GM21723 (cell line): ENCODE results near the gene SH2D3C.

Source experiments
- ATAC-seq: cut with Tn5 transposase; IDR thresholded peaks from one replicate; pipeline ENCODE4 v1.9.1; 2021; ENCODE audit warnings: mild to moderate bottlenecking, moderate library complexity; ENCODE audit not compliant: unreplicated experiment

SH2D3C gene

GRCh38 chr9:127703289-127703946 lies 75.0 kb downstream of the SH2D3C start:
- no peak for ATAC-seq

DNA sequence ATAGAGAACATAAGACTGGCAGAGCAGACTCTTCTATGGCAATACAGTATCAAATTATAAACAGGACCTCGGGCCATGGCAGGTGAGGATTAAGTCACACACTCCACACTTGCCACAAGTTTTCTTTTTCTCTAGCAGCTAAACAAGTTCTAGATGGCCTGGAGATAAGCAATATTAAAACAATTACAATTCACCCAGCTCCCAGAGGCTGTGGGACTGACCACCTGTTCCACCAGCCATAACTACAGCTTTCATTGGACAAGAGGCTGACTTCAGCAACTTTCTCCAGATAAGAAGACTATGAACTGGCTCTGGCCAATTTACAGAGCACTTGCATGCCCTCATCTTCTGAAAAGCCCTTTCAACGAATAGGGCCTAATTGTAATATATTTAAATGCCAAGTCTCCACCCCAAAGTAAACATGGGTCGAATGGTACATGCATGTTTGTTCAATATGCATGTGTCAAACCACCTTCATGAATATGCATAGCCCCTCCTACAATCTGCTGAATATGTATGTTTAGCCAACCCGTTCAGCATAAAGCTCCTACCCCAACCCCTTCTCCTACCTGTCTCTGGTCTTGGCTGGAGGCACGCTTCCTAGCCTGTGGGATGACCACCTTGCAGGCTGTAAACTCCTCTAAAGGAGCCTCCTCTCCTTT lies 77.7 kb downstream of the SH2D3C start:
- no peak for ATAC-seq

GRCh38 chr9:127700140-127700539 lies 78.3 kb downstream of the SH2D3C start:
- no peak for ATAC-seq

DNA sequence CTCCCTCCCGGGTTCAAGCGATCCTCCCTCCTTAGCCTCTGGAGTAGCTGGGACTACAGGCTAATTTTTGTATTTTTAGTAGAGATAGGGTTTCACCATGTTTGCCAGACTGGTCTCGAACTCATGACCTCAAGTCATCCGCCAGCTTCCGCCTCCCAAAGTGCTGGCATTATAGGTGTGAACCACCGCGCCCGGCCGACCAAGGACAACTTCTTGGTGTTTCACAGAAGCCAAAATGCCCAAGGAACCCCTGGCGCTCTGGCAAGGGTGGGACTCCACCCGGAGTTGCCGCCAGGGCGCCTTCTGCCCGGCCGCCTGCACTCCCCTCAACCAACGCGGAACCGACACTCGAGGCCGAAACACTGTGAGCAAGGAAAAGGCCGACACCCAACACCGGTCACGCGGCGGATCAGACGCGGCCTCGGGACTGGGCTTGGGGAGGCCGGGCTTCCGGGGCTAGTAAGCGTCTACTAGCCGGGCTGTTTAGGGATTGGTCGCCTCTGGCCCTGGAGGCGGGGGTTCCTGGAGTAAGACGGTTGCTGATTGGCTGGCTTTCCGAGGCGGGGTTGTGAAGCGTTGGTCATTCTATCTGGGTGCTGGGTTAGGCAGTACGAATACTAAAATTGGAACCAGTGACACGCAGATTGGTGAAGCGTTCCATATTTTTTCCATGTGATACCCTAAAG lies 79.3 kb downstream of the SH2D3C start:
- ATAC-seq, result peak; percentile 96

DNA sequence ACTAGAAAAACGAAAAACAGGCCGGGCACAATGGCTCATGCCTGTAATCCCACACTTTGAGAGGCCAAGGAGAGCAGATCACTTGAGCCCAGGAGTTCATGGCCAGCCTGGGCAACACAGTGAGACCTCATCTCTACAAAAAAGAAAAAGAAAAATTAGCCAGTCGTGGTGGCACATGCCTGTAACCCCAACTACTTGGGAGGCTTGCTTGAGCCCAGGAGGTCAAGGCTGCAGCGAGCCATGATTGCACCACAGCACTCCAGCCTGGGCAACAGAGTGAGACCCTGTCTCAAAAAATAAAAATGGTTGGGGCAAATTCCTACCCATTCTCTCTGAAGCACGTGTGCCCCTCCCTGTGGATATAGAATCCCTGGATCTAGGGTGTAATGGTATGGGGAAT lies 80.1 kb downstream of the SH2D3C start:
- ATAC-seq, result no peak

- ATAC-seq, result no peak
Observed at GRCh38 chr9:127697575-127697974, 80.9 kb downstream of the SH2D3C start.

- ATAC-seq, result no peak
Observed at GRCh38 chr9:127694890-127695720, 83.4 kb downstream of the SH2D3C start.

- no peak for ATAC-seq
Observed at GRCh38 chr9:127693697-127694096, 84.8 kb downstream of the SH2D3C start.

DNA sequence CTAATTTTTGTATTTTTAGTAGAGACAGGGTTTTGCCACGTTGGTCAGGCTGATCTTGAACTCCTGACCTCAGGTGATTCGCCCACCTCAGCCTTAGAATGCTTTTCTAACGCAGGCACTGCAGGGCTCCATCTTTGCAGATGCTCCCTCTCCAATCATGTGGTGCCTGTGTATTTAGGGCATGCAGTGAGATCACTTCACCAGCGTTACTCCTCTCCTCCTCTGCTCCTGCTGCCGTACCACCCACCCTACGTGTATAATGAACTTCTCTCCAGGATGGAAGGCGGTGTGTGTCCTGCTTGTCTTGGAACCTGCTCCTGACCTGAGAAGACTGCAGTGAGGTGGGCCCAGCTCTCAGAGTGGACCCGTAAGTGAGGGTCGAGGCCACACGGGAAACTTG lies 85.3 kb downstream of the SH2D3C start:
- ATAC-seq, result no peak

DNA sequence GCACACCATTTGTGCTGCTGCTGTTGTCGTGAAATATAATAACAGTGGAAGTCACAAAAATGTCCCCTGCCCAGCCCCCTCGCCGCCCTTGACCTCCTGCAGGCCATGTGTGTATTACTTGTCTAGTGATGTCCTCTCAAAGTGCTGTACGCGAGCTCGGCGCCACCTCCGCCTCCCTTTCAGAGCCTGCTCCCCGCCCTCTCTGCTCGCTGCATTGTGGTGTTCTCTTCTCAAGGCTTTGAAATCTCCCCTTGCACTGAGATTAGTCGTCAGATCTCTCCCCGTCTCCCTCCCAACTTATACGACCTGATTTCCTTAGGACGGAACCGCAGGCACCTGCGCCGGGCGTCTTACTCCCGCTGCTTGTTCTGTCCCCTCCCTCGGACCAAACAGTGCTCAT lies 86.4 kb downstream of the SH2D3C start:
- ATAC-seq, result no peak

DNA sequence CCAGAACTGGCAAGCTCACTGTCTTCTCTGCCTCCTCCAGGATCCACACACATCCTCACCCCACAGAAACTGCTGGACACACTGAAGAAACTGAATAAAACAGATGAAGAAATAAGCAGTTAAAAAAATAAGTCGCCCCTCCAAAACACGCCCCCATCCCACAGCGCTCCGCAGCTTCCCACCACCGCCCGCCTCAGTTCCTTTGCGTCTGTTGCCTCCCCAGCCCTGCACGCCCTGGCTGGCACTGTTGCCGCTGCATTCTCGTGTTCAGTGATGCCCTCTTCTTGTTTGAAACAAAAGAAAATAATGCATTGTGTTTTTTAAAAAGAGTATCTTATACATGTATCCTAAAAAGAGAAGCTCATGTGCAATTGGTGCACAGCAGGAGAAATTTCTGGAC lies 87.7 kb downstream of the SH2D3C start:
- no peak for ATAC-seq

GRCh38 chr9:127689329-127690000 lies 89.0 kb downstream of the SH2D3C start:
- no peak for ATAC-seq
